Activated CD4-positive, alpha-beta T cell treated with anti-CD3 and anti-CD28 coated beads for 48 hours (primary cell): Measurements from ENCODE around the gene ADAMTS16.

Experiments used
- DNase-seq: peaks from one replicate; pipeline ENCODE4 v3.0.0-alpha.2; 2020

The ADAMTS16 gene

DNA sequence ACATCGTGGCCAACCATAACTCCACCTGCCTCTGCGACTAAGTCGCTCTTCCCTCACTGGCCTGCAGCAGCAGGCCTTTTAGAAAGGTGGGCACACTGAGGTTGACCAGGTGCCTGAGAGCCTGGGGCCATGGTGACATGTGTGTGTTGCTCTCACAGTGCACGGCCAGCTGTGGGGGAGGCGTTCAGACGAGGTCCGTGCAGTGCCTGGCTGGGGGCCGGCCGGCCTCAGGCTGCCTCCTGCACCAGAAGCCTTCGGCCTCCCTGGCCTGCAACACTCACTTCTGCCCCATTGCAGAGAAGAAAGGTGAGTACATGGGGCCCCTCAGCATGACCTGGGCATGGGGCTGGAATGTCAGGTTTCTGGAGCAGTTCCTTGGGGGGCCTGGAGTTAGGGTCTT lies 177.8 kb downstream of the ADAMTS16 start:
- DNase-seq = no peak

DNA sequence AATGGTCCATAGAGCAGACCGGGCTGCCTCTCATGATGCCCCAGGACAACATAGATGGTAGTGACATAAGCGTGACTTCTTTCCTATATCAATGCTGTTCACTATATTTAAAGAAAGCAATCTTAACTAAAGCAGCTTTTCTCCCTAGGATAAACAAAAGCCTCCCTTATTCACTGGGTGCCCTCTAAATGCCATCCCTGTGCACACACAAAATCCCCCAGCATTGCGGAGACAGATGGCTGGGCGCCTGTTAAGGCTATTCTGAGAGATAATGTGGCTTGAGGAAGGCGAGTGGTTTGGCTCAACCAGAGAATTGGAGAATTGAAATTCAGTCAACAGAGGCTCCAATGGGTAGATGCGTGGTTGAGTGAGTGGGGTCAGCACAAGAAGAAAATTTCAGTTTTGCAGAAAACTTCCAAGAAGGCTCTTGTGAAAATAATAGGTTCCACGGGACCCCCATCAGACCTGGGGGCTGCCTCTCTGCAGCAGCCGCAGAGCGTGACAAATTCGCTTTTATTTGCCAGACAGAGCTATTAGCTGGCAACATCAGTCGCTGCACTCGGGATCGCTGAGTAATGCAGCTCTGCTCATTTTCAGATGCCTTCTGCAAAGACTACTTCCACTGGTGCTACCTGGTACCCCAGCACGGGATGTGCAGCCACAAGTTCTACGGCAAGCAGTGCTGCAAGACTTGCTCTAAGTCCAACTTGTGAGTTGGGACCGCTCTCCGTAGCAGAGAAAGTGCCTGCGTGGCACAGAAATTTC lies 178.5 kb downstream of the ADAMTS16 start:
- DNase-seq = no peak

DNA sequence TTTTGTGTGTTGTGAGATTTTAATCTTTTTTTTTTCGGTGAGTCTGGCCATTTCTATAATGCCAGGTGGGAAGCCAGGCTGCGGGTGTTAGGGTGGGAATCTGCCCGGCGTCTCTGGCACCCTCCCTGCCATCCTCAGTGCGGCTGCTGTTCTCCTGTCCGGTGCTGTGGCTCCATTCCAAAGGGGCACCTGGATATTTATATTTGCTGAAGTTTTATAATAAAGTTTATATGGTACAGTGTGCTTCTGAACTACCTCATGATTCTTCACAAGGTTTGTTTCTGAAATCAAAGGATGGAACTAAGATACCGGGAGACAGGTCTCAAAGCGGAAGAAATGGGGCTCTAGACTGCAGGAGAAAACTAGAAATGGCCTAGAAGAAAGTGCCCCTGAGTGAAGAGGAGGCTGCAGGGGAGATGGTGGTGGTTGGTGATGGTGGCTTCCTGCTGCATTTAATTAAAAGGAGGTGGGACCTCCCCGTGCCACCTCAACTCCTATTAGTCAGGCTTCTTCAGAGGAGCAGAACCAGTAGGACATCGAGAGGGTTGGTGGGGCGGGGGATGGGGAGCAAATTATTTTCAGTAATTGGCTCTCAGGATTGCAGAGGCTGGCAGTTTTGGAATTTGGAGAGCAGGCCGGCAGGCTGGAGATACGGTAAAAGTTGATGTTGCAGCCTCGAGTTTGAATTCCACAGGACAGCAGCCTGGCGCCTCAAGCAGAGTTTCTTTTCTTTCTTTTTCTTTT lies 180.1 kb downstream of the ADAMTS16 start:
- DNase-seq = no peak

DNA sequence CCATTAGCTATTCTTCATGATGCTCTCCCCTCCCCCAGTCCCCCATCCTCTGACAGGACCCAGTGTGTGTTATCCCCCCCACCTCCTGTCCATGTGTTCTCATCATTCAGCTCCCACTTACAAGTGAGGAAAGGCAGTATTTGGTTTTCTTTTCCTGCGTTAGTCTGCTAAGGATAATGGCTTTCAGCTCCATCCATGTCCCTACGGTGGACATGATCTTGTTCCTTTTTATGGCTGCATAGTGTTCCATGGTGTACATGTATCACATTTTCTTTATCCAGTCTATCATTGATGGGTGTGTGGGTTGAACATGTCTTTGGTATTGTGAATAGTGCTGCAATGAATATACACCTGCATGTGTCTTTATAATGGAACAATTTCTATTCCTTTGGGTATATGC lies 181.0 kb downstream of the ADAMTS16 start:
- no peak for DNase-seq

DNA sequence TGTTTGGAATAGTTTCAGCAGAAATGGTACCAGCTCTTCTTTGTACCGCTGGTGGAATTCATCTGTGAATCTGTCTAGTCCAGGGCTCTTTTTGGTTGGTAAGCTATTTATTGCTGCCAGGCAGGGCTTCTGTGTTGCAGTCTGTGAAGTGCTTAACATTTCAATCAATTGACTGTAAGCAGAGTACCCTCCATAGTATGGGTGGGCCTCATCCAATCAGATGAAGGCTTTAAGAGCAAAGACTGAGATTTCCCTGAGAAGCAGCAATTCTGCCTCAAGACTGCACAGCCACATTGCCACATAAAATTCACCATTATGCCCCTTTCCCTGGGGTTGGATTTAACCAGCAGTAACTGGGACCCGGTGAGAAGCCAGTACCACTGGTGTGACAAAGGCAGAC lies 183.4 kb downstream of the ADAMTS16 start:
- DNase-seq = no peak

DNA sequence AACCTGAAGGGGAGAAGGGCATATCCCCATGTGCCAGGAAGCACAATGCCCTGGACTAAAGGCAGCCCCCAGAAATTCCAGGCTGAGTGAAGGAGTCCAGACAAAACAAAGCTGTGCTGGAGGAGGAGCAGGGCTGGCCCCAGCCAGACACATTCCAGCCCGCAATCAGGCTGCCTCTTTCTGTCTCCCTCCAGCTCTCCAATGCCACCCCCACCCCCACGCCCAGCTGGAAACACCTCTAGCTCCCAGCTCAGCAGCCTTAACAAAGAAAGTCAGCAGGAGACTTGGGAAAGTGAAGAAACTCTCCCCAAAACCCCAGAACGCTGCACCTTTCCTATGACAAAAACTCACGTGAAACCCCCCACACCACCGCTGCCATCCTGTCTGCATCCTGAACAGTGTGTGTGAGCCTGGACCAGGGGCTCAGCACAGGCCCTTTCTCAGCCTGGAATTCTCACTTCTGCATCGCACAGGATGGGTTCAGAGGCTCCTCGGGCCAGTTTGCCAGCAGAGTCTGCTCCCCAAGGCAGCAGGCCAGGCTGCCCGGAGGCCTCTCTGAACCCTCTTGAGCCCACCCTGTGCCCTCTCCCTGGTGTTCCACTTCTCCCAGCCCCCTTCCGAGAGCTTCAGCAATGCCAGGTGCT lies 186.1 kb downstream of the ADAMTS16 start:
- DNase-seq = no peak

DNA sequence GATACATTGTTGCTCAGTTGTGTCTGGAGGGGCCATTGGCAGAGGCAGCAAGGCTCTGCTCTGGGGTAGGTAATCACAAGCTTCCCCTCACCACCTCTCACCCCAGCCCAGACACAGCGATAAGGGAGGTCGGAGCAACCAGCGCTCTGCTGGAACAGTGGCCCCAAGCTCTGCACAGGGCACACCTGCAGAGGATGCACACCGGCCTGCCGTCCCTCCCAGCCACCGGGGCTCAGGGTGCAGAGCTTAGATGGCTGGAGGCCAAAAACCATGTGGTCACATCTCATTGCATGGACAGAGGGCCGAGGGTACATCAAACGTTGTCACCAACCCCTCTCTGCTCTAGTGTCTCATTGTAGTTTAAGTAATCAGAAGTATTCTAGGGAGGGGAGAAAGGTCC lies 187.0 kb downstream of the ADAMTS16 start:
- no peak for DNase-seq

DNA sequence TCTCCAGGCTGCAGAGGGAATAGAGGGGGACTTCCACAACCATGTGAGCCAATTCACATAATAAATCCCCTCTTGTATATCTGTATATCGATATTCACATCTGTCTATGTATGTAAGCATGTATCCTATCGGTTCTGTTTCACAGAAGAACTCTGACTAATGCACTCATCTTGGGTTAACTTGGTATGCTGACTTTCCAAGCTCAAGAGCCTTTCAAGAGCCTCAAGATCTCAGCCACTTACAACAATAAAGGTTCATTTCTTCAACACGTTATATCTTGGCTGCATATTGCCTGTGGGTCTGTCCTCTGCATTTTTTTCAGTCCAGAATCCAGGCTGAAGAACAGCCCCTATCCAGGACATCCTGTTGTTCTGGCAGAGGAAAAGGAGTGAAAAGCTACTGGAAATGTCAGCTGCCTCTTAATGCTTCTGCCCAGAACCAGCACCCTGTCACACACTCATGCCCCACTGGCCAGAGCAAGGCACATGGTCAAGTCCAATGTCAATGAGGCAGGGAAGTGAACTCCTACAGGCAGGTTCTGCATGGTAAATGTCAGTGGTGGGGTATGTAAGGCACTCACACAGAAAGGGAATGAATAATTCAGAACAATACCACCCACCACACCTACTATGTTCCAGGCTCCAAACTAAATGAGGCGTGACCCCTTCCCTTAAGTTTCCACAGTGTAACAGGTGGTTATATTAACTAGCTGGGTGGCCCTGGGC lies 190.8 kb downstream of the ADAMTS16 start:
- no peak for DNase-seq

DNA sequence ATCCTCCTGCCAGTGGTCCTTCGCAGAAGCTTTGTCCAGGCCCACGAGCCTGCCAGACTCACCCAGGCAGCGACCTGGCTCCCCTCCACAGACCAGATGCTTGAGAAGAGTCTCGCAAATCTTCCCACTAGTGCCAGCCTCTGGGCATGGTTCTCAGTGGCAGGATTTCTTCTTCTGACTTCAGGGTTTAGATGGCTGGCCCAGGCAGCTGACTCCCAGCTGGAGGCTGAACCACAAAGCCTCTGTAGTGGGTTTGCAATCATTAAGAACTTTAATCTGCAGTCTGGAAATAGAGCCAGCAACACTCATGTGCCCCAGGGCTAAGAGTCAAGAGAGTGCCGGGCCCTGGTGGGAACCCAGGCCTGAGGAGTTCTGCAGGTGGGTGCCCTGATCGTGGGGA lies 191.7 kb downstream of the ADAMTS16 start:
- no peak for DNase-seq

DNA sequence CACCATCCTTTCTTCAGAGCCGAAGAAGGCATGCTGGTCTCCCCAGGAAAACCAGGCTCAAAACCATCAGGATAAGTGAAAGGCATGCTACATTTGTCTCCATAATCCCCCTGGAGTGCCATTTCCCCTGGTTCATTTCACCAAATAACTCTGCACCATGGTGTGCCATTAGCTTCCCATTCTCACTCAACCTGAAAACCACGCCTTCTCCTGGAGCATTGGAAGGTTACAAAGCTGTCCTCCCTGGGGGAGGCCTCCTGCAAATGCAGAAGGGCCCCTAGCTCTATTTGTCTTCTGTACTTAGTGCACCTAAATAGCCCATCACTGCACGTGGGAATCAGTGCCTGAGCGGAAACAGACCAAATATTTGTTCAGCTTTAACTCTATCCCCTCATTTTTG lies 192.2 kb downstream of the ADAMTS16 start:
- DNase-seq = no peak

DNA sequence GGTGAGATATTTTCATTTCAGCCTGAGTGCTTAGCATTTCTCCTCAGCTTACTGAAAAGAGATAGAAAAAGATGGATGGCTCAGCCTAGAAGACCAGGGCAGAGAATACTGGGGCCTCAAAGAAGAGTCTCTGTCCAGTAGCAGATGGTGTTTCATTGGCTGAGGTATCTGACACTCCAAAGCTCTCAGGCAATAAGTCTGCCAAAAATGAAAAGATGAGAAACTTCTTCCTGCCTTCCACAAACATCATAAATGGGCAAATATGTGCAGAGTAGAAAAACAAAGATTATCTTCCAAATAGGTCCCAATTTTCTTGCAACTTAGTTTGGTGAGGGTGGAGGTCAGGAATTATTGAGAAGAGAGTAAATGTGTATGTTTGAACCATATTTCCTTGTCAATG lies 195.0 kb downstream of the ADAMTS16 start:
- DNase-seq = no peak

DNA sequence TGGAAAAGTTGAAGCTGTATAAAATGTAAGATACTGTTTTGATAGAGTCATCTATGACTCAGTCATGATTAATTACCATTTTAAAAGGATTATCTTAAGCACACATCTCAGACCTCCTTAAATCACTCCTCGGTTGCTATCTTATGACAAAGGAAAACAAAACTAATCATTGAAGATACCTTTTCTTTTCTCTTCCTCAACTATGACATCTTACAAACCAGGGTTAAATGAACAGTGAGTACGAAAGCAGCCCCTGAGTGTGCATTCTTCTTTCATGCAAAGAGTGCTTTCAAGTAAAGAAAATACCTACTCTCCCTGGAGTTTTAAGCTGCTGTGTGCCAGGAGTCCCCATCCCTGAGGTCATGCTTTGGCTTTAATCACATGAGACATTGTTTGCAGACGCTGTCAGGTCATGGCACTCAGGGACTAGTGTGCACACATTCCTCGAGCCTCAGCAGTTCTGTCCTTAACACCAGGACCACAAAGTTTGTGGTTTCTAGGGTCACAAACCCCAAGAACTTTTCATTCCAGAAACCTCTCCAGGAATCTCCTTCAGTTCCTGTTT lies 195.7 kb downstream of the ADAMTS16 start:
- DNase-seq = no peak

DNA sequence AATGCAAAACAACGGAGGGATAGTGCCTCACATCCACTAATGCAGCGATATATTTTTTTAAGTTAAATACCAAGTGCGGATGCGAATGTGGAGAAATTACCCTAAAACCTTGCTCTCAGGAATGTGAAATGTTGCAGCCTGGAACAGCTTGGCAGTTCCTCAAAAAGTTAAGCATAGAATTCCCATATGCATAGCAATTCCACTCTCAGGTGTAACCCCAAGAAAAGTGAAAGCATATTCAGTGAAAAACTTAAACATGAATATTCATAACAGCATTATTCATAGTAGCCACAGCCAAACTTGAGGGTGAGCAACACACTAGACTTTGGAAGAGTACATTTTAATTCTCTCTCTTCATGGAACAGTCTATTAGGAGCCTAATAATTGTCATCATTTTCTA lies 199.1 kb downstream of the ADAMTS16 start:
- no peak for DNase-seq

DNA sequence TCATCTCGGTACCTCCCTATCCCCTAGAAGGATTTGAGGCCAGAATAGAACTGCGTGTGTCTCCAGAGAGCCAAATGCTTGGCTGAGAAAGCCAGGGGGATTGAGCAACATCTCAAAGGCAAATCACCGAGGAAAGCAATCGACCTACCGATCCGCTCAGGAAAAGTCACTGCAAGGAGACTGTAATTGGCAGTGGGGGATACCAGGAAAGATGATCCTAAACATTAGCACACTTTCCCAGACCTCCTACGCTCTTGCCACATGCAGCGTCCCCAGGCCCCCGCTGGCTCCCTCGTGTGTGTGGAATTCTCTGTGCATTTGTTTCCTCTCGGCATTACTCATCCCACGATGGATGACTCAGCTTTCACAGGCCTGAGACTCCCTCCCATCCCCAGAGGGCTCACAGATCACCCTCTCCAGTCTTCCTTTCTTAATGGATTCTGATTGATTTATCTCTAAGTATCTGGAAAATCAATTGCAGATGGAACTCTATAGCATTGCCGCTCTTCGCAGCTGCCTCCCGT lies 200.1 kb downstream of the ADAMTS16 start:
- no peak for DNase-seq

DNA sequence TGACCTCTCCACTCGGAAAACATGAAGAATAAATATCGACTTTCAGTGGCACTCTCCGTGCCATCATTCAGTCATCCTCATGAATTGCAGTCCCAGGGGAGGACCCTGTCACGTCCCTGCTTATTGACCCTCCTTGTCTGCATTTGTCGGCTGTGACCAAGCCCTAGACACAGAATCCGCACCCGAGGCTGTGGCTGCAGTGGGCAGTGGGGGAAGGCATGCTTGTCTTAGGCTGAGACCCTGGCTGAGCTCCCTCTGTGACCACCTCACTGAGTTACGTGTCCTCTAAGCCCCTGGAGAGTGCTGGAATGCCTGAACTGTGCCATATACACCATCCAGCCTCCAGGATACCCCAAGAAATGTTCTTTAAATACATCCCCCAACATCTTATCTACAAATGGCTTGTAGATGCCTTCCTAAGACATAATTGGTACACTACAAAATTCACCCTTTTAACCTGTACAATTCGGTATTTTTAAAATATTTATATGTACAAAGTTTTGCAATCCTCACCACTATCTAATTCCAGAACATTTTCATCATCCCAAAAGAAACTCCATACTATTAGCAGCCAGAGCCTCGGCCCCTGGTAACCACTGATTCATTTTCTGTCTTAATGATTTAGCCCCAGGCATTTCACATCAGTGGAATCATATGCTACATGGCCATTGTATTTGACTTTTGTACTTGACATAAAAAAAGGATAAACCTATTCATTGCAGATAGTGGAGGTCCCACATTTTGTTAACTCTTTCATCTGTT lies 201.6 kb downstream of the ADAMTS16 start:
- no peak for DNase-seq

DNA sequence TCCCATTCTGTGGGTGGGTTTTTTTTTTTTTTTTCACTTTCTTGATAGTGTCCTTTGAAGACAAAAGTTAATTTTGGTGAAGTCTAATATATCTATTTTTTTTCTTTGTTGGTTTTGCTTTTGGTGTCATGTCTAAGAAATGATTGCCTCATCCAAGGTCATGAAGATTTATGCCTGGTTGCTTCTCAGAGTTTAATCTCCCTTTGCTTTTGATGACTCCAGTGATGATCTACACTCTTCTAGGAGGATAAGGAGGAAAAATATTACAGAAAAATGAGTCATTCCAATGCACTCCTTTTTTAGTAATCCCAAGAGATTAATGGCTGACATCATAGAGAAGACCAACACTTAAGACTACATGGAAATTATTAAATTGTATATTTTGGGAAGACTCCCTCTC lies 202.7 kb downstream of the ADAMTS16 start:
- DNase-seq = no peak

DNA sequence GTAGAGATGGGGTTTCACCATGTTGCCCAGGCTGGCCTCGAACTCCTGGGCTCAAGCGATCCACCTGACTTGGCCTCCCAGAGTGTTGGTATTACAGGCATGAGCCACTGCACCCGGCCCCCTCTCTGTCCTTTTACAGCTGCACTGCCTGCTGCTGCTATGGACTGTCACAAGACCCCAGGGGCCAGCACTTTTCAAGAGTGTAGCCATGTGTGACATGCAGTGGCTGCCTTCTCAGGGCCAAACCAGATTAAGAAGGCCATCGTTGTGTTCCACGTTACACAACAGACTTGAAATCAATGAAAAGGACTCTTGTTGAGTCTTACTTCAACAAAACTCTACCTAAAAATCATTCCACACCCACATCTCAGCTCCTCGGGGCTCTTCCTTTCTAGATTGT lies 203.4 kb downstream of the ADAMTS16 start:
- DNase-seq = no peak

DNA sequence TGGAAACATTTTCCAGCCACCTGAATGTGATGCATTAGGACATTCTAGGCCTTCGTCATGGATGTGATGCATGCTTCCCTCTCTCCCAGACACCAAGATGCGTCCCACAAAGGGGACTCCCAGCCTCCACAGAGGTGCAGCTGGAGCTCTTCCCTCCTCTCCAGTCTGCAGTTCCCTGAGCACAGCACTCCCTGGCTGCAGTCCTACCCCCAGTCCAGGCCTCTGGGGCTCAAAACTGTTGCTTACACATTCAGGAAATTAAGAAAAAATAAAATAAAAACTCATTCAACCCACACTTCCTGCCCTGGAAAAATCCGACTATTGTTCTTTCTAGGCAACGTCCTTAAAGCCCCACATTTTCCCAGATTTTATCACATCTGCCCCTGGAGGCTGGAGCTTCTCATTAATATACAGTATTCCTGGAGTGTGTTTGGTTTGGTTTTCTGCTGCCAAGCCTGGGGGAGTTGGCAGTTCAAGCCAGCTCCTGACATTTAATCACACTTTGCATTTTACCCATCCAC lies 204.0 kb downstream of the ADAMTS16 start:
- DNase-seq = no peak

DNA sequence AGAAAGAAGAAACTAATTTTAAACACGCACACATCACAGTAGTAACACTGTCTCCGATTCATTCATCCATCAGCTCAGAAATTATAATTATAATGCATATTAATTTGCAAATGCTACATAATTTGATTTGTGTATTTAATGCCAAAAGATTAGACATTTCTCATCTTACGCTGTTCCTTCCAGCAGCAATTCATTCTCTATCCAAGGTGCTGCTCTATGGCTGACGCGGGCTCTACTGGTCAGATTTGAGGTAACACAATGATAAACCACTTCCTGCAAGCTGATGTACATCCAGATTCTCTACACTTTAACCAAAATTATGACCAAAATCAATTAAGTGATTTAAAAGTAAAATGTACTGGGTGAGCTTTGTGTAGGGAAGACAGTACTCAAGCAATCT lies 204.5 kb downstream of the ADAMTS16 start:
- DNase-seq = no peak

DNA sequence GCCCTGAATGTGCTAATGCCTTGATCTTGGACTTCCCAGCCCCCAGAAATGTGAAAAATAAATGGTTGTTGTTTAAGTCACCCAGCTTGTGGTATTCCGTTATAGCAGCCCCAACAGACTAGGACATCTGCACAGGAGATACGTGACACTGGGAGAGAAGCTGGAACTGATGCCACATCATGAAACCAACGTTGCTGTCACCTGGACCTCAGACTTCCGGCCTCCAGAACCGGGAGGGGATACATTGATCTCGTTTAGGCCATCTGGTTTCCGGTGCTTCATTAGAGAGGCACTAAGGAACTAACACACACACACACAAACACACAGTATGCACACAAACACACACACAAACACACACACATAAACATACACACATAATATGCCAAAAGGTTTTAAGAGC lies 207.3 kb downstream of the ADAMTS16 start:
- DNase-seq = no peak

DNA sequence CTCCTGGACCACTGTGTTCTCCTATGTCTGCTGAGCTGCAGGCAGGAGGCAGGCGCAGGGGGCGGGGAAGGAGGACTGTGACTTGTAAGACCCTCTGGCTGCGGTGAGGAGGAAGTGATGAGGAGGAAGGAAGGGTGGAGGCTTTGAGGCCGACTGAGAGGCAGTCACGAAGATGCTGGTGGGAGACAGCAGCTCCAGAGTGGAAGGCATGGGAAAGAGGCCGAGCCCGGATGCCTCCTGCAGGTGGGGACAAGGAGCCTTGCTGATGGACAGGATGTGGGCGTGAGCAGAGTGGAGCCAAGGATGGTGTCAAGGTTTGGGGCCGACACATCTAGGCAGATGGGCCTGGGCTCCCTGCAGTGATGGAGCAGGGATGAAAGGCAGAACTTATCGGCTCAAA lies 208.0 kb downstream of the ADAMTS16 start:
- no peak for DNase-seq

DNA sequence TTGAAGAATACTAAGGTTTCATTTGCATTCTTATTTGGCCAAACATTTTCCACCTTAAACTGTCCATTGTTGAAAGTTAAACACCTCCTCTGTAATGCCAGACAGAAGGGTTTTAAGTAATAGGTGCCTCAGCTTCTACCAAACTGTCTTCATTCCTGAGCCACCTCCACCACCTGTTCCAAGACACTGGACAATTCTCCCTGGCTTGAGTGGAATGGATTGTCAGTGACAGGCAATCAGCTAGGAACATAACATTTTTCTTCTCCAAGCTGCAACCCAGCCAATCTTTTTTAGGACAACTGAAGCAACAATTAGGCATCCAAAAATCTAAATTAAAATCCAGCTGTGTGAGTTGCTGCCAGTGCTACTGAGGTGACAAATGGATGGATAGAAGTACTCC lies 208.4 kb downstream of the ADAMTS16 start:
- no peak for DNase-seq
